ENCODE results near the gene FAM124A.
"Not testable (repeated sequence)": the region's sequence is repeated elsewhere in the genome, so short reads cannot be mapped to it uniquely, and the experiment has no call there.

FAM124A gene

DNA sequence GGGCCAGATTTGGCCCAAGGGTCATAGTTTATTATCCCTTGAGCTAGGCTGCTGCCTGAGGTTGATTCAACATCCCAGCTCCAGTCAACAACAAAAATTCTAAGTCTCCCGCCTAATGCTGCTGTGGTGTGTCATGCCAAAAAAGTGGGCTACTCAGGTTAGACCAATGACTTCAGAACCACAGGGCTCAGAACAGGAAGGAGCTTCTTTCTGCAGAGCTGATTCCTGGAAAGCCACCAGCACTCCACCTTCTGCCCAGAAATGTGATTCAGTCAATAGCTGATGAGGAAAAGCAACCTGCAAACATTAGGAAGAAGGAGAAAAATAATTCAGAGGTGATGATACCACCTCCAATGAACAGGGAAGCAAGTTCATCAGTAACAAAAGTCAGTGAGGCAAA lies 61.2 kb downstream of the FAM124A start:
- Histone ChIP-seq H3K4me3 (IDR thresholded peaks at IDR 0.05; ENCODE audit: insufficient read depth, low read depth, low read length) (no peak overlapping the region), H4K20me1 (ENCODE audit: insufficient read depth) (no peaks in the 10 kb centered on the region), H3K27ac (no peak overlapping the region), H3K27me3 (ENCODE audit: insufficient read depth, low read depth) (no peaks in the 10 kb centered on the region), H3K4me1 (ENCODE audit: low read depth, poor library complexity, severe bottlenecking) (peaks cover 2% of the 10 kb centered on the region), H3K36me3 (ENCODE audit: insufficient read depth) (no peaks in the 10 kb centered on the region), H3K9ac (no peak overlapping the region), H3K79me2 (ENCODE audit: insufficient read depth, low read depth) (no peaks in the 10 kb centered on the region), H3K4me2 (no peak overlapping the region), H2AFZ (ENCODE audit: low read depth) (no peak overlapping the region)
- TF ChIP-seq, protein P1, sequence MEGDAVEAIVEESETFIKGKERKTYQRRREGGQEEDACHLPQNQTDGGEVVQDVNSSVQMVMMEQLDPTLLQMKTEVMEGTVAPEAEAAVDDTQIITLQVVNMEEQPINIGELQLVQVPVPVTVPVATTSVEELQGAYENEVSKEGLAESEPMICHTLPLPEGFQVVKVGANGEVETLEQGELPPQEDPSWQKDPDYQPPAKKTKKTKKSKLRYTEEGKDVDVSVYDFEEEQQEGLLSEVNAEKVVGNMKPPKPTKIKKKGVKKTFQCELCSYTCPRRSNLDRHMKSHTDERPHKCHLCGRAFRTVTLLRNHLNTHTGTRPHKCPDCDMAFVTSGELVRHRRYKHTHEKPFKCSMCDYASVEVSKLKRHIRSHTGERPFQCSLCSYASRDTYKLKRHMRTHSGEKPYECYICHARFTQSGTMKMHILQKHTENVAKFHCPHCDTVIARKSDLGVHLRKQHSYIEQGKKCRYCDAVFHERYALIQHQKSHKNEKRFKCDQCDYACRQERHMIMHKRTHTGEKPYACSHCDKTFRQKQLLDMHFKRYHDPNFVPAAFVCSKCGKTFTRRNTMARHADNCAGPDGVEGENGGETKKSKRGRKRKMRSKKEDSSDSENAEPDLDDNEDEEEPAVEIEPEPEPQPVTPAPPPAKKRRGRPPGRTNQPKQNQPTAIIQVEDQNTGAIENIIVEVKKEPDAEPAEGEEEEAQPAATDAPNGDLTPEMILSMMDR (conservative IDR thresholded peaks at IDR 0.05; ENCODE audit: low read depth, low read length) = no peak

GRCh38 chr13:51284339-51284738 lies 62.1 kb downstream of the FAM124A start:
- Histone ChIP-seq H3K4me2 (no peak overlapping the region), H3K27ac (no peak overlapping the region), H3K27me3 (ENCODE audit: insufficient read depth, low read depth) (no peaks in the 10 kb centered on the region), H3K36me3 (ENCODE audit: insufficient read depth) (no peaks in the 10 kb centered on the region), H3K79me2 (ENCODE audit: insufficient read depth, low read depth) (no peaks in the 10 kb centered on the region), H2AFZ (ENCODE audit: low read depth) (no peak overlapping the region), H3K9ac (no peak overlapping the region), H3K4me1 (ENCODE audit: low read depth, poor library complexity, severe bottlenecking) (peaks cover 2% of the 10 kb centered on the region), H4K20me1 (ENCODE audit: insufficient read depth) (no peaks in the 10 kb centered on the region), H3K4me3 (IDR thresholded peaks at IDR 0.05; ENCODE audit: insufficient read depth, low read depth, low read length) (no peak overlapping the region)
- TF ChIP-seq, protein P1 (conservative IDR thresholded peaks at IDR 0.05; ENCODE audit: low read depth, low read length) = no peak

- Histone ChIP-seq H3K9ac (no peak overlapping the region), H3K79me2 (ENCODE audit: insufficient read depth, low read depth) (no peaks in the 10 kb centered on the region), H3K4me1 (ENCODE audit: low read depth, poor library complexity, severe bottlenecking) (peaks cover 2% of the 10 kb centered on the region), H3K4me3 (IDR thresholded peaks at IDR 0.05; ENCODE audit: insufficient read depth, low read depth, low read length) (no peak overlapping the region), H2AFZ (ENCODE audit: low read depth) (peak overlapping the region; percentile 59; the same call in 1 of the 2 replicates), H3K27ac (no peak overlapping the region), H3K4me2 (no peak overlapping the region), H3K36me3 (ENCODE audit: insufficient read depth) (no peaks in the 10 kb centered on the region), H3K27me3 (ENCODE audit: insufficient read depth, low read depth) (no peaks in the 10 kb centered on the region), H4K20me1 (ENCODE audit: insufficient read depth) (no peaks in the 10 kb centered on the region)
- TF ChIP-seq, protein P1 (conservative IDR thresholded peaks at IDR 0.05; ENCODE audit: low read depth, low read length) = peak; percentile 77
Observed at GRCh38 chr13:51286135-51287002, 64.2 kb downstream of the FAM124A start.

DNA sequence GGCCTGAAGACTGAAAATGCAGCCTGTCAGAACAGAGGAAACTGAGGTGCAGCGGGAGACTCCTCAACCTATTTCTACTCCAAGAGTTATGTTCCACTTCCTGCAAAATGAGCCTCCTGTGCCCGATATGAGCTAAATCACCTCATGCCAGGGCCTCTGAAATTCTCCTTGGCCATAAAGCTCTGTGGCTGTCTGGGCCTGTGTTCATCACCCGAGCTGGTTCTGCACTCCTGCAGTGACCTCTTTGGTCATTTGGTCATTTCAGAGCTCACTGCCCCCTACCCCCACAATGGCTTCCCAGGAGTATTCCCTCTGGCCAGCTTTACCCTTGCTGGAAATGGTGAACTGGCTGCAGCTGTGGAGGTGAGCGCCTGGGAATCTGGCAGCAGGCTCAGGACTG lies 65.6 kb downstream of the FAM124A start:
- H2AFZ ChIP-seq (ENCODE audit: low read depth) = no peak overlapping the region
- H3K27me3 ChIP-seq (ENCODE audit: insufficient read depth, low read depth) = no peaks in the 10 kb centered on the region

DNA sequence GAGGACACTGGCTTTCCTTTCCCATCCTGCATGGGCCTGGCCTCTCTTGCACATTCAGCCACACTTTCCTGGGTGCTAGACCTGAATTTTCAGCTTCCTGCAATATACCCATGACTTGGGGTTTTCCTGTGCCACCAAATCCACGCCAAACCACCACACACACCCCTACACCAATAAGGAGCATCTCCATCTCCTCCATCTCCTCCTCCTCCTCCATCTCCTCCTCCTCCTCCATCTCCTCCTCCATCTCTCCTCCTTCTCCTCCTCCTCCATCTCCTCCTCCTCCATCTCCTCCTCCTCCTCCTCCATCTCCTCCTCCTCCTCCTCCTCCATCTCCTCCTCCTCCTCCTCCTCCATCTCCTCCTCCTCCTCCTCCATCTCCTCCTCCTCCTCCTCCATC lies 66.1 kb downstream of the FAM124A start:
- H3K27ac ChIP-seq; H3K4me2 ChIP-seq; H3K4me3 ChIP-seq (IDR thresholded peaks at IDR 0.05; ENCODE audit: insufficient read depth, low read depth, low read length); H2AFZ ChIP-seq (ENCODE audit: low read depth); H3K4me1 ChIP-seq (ENCODE audit: low read depth, poor library complexity, severe bottlenecking); H3K79me2 ChIP-seq (ENCODE audit: insufficient read depth, low read depth); H4K20me1 ChIP-seq (ENCODE audit: insufficient read depth); H3K27me3 ChIP-seq (ENCODE audit: insufficient read depth, low read depth); H3K9ac ChIP-seq; H3K36me3 ChIP-seq (ENCODE audit: insufficient read depth): not testable (repeated sequence)

More for the DNA sequence above, 65.6 kb downstream of the FAM124A start:
- Histone ChIP-seq H3K4me2 (no peak overlapping the region), H3K36me3 (ENCODE audit: insufficient read depth) (no peaks in the 10 kb centered on the region), H3K79me2 (ENCODE audit: insufficient read depth, low read depth) (no peaks in the 10 kb centered on the region), H3K4me1 (ENCODE audit: low read depth, poor library complexity, severe bottlenecking) (peaks cover 2% of the 10 kb centered on the region), H4K20me1 (ENCODE audit: insufficient read depth) (no peaks in the 10 kb centered on the region), H3K4me3 (IDR thresholded peaks at IDR 0.05; ENCODE audit: insufficient read depth, low read depth, low read length) (no peak overlapping the region), H3K27ac (no peak overlapping the region), H3K9ac (no peak overlapping the region)
- TF ChIP-seq, protein P1 (conservative IDR thresholded peaks at IDR 0.05; ENCODE audit: low read depth, low read length) = no peak

Measured in KMS-11 (cell line).